Upper lobe of left lung (tissue), 4 donors: ENCODE results near the gene ARHGAP26.

ENCODE experiments used
- EP300 ChIP-seq, 4 donors: sonication (generic); formaldehyde crosslinking; IDR thresholded peaks; one replicate each; pipeline ENCODE4 v1.5.1; 2017; ENCODE audit warnings: antibody characterized with exemption in 4 of 4, control low read depth in 2 of 4
- POLR2A ChIP-seq, 4 donors: fragments of 450-650 bp; IDR thresholded peaks; one replicate each; pipeline ENCODE4 v1.5.1; 2016 to 2017; ENCODE audit warnings: antibody characterized with exemption in 4 of 4, mild to moderate bottlenecking in 2 of 4
- POLR2AphosphoS5 ChIP-seq, 2 donors: sonication (generic); formaldehyde crosslinking; IDR thresholded peaks; one replicate each; pipeline ENCODE4 v1.5.1; 2017; ENCODE audit warnings: antibody characterized with exemption in 2 of 2
- TF ChIP-seq, protein P1 (sequence below), 6 experiments: fragments of 450-650 bp in 4 of 6; fragments of 200-600 bp in 2 of 6; sonication (generic) in 2 of 6; IDR thresholded peaks; one replicate each; pipeline ENCODE4 v1.5.1; 2016 to 2019; ENCODE audit warnings: antibody characterized with exemption in 6 of 6

DNA sequence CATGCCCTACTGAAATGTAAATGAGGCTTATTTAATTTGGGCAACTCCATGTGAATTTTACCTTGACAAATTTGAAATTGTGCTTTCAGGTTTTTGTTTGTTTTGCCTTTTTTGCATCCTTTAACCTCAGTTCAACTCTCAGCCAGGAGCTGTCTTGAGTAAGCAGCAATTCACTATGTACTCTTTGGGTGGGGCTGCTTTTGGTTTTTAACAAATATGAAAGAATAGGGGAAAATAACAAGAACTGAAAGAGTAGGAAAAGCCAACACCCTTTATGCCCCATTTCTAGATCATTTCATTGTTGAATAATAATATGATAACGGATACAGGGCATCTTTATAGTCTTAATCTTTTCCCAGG is 192.0 kb downstream of the ARHGAP26 start:
- no peak for TF ChIP-seq POLR2A (IDR thresholded peaks at IDR 0.05)
- TF ChIP-seq, protein P1, sequence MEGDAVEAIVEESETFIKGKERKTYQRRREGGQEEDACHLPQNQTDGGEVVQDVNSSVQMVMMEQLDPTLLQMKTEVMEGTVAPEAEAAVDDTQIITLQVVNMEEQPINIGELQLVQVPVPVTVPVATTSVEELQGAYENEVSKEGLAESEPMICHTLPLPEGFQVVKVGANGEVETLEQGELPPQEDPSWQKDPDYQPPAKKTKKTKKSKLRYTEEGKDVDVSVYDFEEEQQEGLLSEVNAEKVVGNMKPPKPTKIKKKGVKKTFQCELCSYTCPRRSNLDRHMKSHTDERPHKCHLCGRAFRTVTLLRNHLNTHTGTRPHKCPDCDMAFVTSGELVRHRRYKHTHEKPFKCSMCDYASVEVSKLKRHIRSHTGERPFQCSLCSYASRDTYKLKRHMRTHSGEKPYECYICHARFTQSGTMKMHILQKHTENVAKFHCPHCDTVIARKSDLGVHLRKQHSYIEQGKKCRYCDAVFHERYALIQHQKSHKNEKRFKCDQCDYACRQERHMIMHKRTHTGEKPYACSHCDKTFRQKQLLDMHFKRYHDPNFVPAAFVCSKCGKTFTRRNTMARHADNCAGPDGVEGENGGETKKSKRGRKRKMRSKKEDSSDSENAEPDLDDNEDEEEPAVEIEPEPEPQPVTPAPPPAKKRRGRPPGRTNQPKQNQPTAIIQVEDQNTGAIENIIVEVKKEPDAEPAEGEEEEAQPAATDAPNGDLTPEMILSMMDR (IDR thresholded peaks at IDR 0.05), result no peak
- no peak for TF ChIP-seq EP300 (IDR thresholded peaks at IDR 0.05)
- TF ChIP-seq POLR2AphosphoS5 (IDR thresholded peaks at IDR 0.05), result no peak
